HUES48 (cell line): ENCODE data around the gene MALRD1.

Source experiments
- H3K27ac ChIP-seq: one replicate; pipeline ENCODE4 v1.7.0; 2013; ENCODE audit warnings: low read depth, low read length, inconsistent platforms
- H3K27me3 ChIP-seq: 2 replicates; pipeline ENCODE4 v1.6.1; 2013; ENCODE audit warnings: mild to moderate bottlenecking, low read length; ENCODE audit not compliant: control insufficient read depth, insufficient read depth
- H3K36me3 ChIP-seq: 2 replicates; pipeline ENCODE4 v1.6.1; 2013; ENCODE audit warnings: low read length; ENCODE audit not compliant: control insufficient read depth, insufficient read depth
- H3K4me1 ChIP-seq: 2 replicates; pipeline ENCODE4 v1.6.1; 2013; ENCODE audit warnings: mild to moderate bottlenecking, low read length; ENCODE audit not compliant: control insufficient read depth, insufficient read depth
- H3K4me3 ChIP-seq: 2 replicates; pipeline ENCODE4 v1.5.1; 2013; ENCODE audit warnings: mild to moderate bottlenecking, low read depth, low read length
- H3K9ac ChIP-seq: 2 replicates; pipeline ENCODE4 v1.6.1; 2013; ENCODE audit warnings: mild to moderate bottlenecking, low read depth, low read length, moderate library complexity
- H3K9me3 ChIP-seq: 2 replicates; pipeline ENCODE4 v1.6.1; 2013; ENCODE audit warnings: low read length; ENCODE audit not compliant: control insufficient read depth, insufficient read depth

Gene MALRD1

GRCh38 chr10:19704544-19704943 is 655.9 kb downstream of the MALRD1 start:
- Histone ChIP-seq H3K4me1 (no peaks in the 10 kb centered on the region), H3K9ac (no peak overlapping the region), H3K4me3 (no peak overlapping the region), H3K9me3 (no peaks in the 10 kb centered on the region), H3K27me3 (no peaks in the 10 kb centered on the region), H3K36me3 (no peaks in the 10 kb centered on the region), H3K27ac (no peak overlapping the region)

GRCh38 chr10:19705250-19705649 is 656.6 kb downstream of the MALRD1 start:
- Histone ChIP-seq H3K4me1 (no peaks in the 10 kb centered on the region), H3K27ac (no peak overlapping the region), H3K36me3 (no peaks in the 10 kb centered on the region), H3K9me3 (no peaks in the 10 kb centered on the region), H3K27me3 (no peaks in the 10 kb centered on the region), H3K4me3 (no peak overlapping the region), H3K9ac (no peak overlapping the region)

- Histone ChIP-seq H3K9ac (no peak overlapping the region), H3K36me3 (no peaks in the 10 kb centered on the region), H3K27ac (no peak overlapping the region), H3K4me1 (no peaks in the 10 kb centered on the region), H3K27me3 (no peaks in the 10 kb centered on the region), H3K4me3 (no peak overlapping the region), H3K9me3 (peaks cover 3% of the 10 kb centered on the region; the same call in 1 of the 2 replicates)
Measured at GRCh38 chr10:19706904-19707303, 658.3 kb downstream of the MALRD1 start.

GRCh38 chr10:19707376-19707775 is 658.8 kb downstream of the MALRD1 start:
- H3K36me3 ChIP-seq: no peaks in the 10 kb centered on the region
- peaks cover 5% of the 10 kb centered on the region; the same call in 1 of the 2 replicates for H3K9me3 ChIP-seq
- H3K4me3 ChIP-seq: no peak overlapping the region
- H3K27me3 ChIP-seq: no peaks in the 10 kb centered on the region
- H3K27ac ChIP-seq: no peak overlapping the region
- H3K9ac ChIP-seq: no peak overlapping the region
- H3K4me1 ChIP-seq: no peaks in the 10 kb centered on the region

DNA sequence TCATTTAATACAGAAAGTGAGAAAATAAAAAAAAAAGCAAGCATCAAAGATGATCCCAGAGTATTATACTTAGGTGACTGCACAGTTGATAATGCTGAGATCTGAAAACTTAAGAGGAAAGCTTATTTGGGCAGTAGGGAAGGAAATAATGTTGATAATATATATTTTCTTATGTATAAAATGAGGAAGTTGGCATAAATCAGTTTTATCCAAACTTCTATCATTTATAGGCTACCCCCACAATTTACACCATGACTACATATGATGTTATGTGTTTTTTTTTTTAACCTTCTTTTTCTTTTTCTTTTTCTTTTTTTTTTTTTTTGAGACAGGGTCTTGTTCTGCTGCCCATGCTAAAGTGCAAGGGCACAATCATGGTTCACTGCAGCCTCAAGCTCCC is 659.4 kb downstream of the MALRD1 start:
- H3K4me1 ChIP-seq: no peaks in the 10 kb centered on the region
- H3K9ac ChIP-seq: no peak overlapping the region
- peaks cover 5% of the 10 kb centered on the region; the same call in 1 of the 2 replicates for H3K9me3 ChIP-seq
- H3K27ac ChIP-seq: no peak overlapping the region
- H3K27me3 ChIP-seq: no peaks in the 10 kb centered on the region
- no peaks in the 10 kb centered on the region for H3K36me3 ChIP-seq
- H3K4me3 ChIP-seq: no peak overlapping the region

- Histone ChIP-seq H3K9ac (no peak overlapping the region), H3K4me1 (no peaks in the 10 kb centered on the region), H3K36me3 (no peaks in the 10 kb centered on the region), H3K27ac (no peak overlapping the region), H3K9me3 (peaks cover 5% of the 10 kb centered on the region; the same call in 1 of the 2 replicates), H3K27me3 (no peaks in the 10 kb centered on the region), H3K4me3 (no peak overlapping the region)
Measured at GRCh38 chr10:19710600-19710999, 662.0 kb downstream of the MALRD1 start.

GRCh38 chr10:19713159-19713558 is 664.6 kb downstream of the MALRD1 start:
- no peak overlapping the region for H3K9ac ChIP-seq
- no peaks in the 10 kb centered on the region for H3K4me1 ChIP-seq
- H3K27ac ChIP-seq: no peak overlapping the region
- no peak overlapping the region for H3K4me3 ChIP-seq
- H3K27me3 ChIP-seq: no peaks in the 10 kb centered on the region
- peaks cover 5% of the 10 kb centered on the region; the same call in 1 of the 2 replicates for H3K9me3 ChIP-seq
- H3K36me3 ChIP-seq: no peaks in the 10 kb centered on the region

GRCh38 chr10:19713800-19714525 is 665.4 kb downstream of the MALRD1 start:
- H3K4me1 ChIP-seq: no peaks in the 10 kb centered on the region
- no peak overlapping the region for H3K4me3 ChIP-seq
- H3K36me3 ChIP-seq: no peaks in the 10 kb centered on the region
- peaks cover 5% of the 10 kb centered on the region; the same call in 1 of the 2 replicates for H3K9me3 ChIP-seq
- no peak overlapping the region for H3K27ac ChIP-seq
- H3K9ac ChIP-seq: no peak overlapping the region
- H3K27me3 ChIP-seq: no peaks in the 10 kb centered on the region

- no peaks in the 10 kb centered on the region for H3K36me3 ChIP-seq
- H3K27me3 ChIP-seq: no peaks in the 10 kb centered on the region
- H3K4me1 ChIP-seq: no peaks in the 10 kb centered on the region
- H3K27ac ChIP-seq: no peak overlapping the region
- H3K4me3 ChIP-seq: no peak overlapping the region
- H3K9me3 ChIP-seq: no peaks in the 10 kb centered on the region
- H3K9ac ChIP-seq: no peak overlapping the region
Measured at GRCh38 chr10:19719284-19719683, 670.7 kb downstream of the MALRD1 start.

GRCh38 chr10:19724287-19724686 is 675.7 kb downstream of the MALRD1 start:
- Histone ChIP-seq H3K27me3 (no peaks in the 10 kb centered on the region), H3K9ac (no peak overlapping the region), H3K9me3 (no peaks in the 10 kb centered on the region), H3K4me1 (no peaks in the 10 kb centered on the region), H3K27ac (no peak overlapping the region), H3K36me3 (no peaks in the 10 kb centered on the region), H3K4me3 (no peak overlapping the region)

- H3K27ac ChIP-seq: no peak overlapping the region
- no peak overlapping the region for H3K9ac ChIP-seq
- no peaks in the 10 kb centered on the region for H3K27me3 ChIP-seq
- no peaks in the 10 kb centered on the region for H3K4me1 ChIP-seq
- H3K4me3 ChIP-seq: no peak overlapping the region
- no peaks in the 10 kb centered on the region for H3K36me3 ChIP-seq
- H3K9me3 ChIP-seq: no peaks in the 10 kb centered on the region
Measured at GRCh38 chr10:19728376-19728775, 679.8 kb downstream of the MALRD1 start.
